K562 (cell line): ENCODE results near the gene SF3A2. TPM values are rescaled to one million over a fixed set of nuclear protein-coding genes. Genes with fewer than 3 reads are reported as not detected.

Experiments used
- CEBPG ChIP-seq, 3 experiments: fragments of 200-800 bp in 1 of 3; sonication (Bioruptor generic) in 1 of 3; sonication (generic) in 1 of 3; formaldehyde crosslinking in 1 of 3; IDR thresholded peaks in 2 of 3; conservative IDR thresholded peaks in 1 of 3; 2 replicates each; pipeline versions ENCODE4 v1.6.1 to v1.8.0; 2016 to 2022; ENCODE audit warnings: missing compliant biosample characterization in 2 of 3, missing genetic modification characterization in 2 of 3, mild to moderate bottlenecking in 1 of 3, missing genetic modification reagents in 1 of 3
- CREM ChIP-seq: IDR thresholded peaks from 2 replicates; pipeline ENCODE4 v1.6.1; 2014; ENCODE audit warnings: antibody characterized with exemption, low read depth
- KLF16 ChIP-seq: IDR thresholded peaks from 2 replicates; pipeline ENCODE4 v1.6.1; 2016; ENCODE audit warnings: antibody characterized with exemption
- PHF8 ChIP-seq: fragments of 200-600 bp; sonication (generic); IDR thresholded peaks from 2 replicates; pipeline ENCODE4 v1.6.1; 2012; ENCODE audit warnings: mixed run types, mild to moderate bottlenecking, inconsistent platforms, low read length, moderate library complexity, borderline replicate concordance
- RAD21 ChIP-seq, 2 experiments: fragments of 250-450 bp in 1 of 2; fragments of 450-650 bp in 1 of 2; sonication (Bioruptor Pico) in 1 of 2; formaldehyde crosslinking in 1 of 2; IDR thresholded peaks in 1 of 2; conservative IDR thresholded peaks in 1 of 2; 2 replicates each; pipeline versions ENCODE4 v1.4.0 to v1.8.0; 2020 to 2022; ENCODE audit warnings: mild to moderate bottlenecking in 2 of 2, moderate library complexity in 1 of 2
- TEAD4 ChIP-seq, 2 experiments: sonication (generic) in 1 of 2; formaldehyde crosslinking in 1 of 2; IDR thresholded peaks; 2 replicates each; pipeline versions ENCODE4 v1.6.1 to v1.8.0; 2012 to 2022; ENCODE audit warnings: borderline replicate concordance in 1 of 2, inconsistent platforms in 1 of 2, low read length in 1 of 2, mild to moderate bottlenecking in 1 of 2, missing genetic modification reagents in 1 of 2
- ZKSCAN1 ChIP-seq: fragments of 150-350 bp; IDR thresholded peaks from 2 replicates; pipeline ENCODE4 v1.6.1; 2016; ENCODE audit warnings: low read depth, low read length
- polyA plus RNA-seq, 8 experiments: library from polyadenylated mRNA; depleted of rRNA in 4 of 8; stranded (reverse) in 5 of 8; unstranded in 3 of 8; fragments of >200 nt; fragmentation: Nextera tagmentation in 2 of 8; fragmentation: Illumina TruSeq in 1 of 8; extraction: Ambion mirVana in 2 of 8; extraction: Trizol in 1 of 8; gene quantifications; 2 replicates each; pipeline versions ENCODE4 v1.2.1 to v1.2.3, GENCODE V29; 2011 to 2014; ENCODE audit warnings: inconsistent platforms in 1 of 8, missing spikeins in 1 of 8
- total RNA-seq, 7 experiments: library from RNA; depleted of rRNA in 6 of 7; stranded (reverse); fragments of >200 nt in 6 of 7; fragmentation: Illumina TruSeq in 2 of 7; extraction: Trizol in 2 of 7; gene quantifications; 2 replicates each; pipeline versions ENCODE4 v1.2.1 to v1.2.3, GENCODE V29; 2011 to 2021; ENCODE audit warnings: low replicate concordance in 1 of 7
- TF ChIP-seq, protein P1 (sequence below): fragments of 450-650 bp; IDR thresholded peaks from 2 replicates; pipeline ENCODE4 v1.6.1; 2017; ENCODE audit warnings: antibody characterized with exemption, mild to moderate bottlenecking
- TF ChIP-seq, protein P2 (sequence below): sonication (generic); formaldehyde crosslinking; IDR thresholded peaks from 2 replicates; pipeline ENCODE4 v1.8.0; 2022; ENCODE audit warnings: mild to moderate bottlenecking, missing genetic modification reagents
- TF ChIP-seq, protein P3 (sequence below), 3 experiments: IDR thresholded peaks in 2 of 3; conservative IDR thresholded peaks in 1 of 3; 2 replicates each; pipeline ENCODE4 v1.5.1; 2011 to 2012; ENCODE audit warnings: low read length in 3 of 3, mild to moderate bottlenecking in 3 of 3, control low read depth in 2 of 3, improper control_type of control experiment in 1 of 3, inconsistent platforms in 1 of 3, low read depth in 1 of 3, mixed read lengths in 1 of 3, moderate library complexity in 1 of 3; ENCODE audit not compliant: insufficient read depth in 2 of 3
- TF ChIP-seq, protein P4 (sequence below), 2 experiments: fragments of 450-650 bp; conservative IDR thresholded peaks; 2 replicates each; pipeline ENCODE4 v1.6.1; 2017; ENCODE audit warnings: mild to moderate bottlenecking in 2 of 2, moderate library complexity in 2 of 2

SF3A2 gene
- total and polyA plus RNA-seq, 9 of the 15 experiments (the other 6 are each of a cell fraction or from before 2014, with no cell fraction given): 0.17 to 194 (median 22.8) TPM

DNA sequence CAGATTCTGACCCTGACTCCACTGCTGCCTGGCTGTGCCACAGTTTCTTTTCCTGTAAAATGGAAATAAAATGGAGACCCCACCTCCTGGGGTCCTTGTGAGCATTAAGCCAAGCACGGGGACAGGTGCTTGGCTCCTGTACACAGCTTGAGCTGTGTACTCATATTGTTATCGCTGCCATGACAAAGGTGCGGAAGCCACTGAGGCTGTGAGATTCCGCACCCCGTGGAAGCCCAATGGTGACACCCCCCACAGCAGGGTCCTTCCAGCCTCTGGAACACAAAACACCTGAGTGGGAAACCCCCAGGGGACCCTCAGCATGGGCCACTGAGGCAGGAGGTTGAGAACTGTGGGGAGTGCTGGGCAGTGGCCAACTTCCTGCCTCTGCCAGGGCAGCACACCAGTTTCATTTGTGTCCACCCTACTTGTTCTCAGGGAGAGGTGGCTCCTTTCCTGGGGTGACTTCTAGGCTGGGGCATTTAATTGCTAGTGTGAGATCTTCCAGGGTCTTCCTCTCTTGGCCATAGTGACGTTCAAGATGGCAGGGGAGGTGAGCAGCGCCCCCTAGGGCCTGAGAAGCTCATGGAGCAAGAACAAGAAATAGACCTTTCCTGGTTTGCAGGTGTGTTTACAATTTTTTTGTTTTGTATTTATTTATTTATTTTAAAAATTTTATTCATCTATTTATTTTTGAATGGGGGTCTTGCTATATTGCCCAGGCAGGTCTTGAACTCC, 25.0 kb downstream of the SF3A2 start (continued):
- TF ChIP-seq, protein P1, sequence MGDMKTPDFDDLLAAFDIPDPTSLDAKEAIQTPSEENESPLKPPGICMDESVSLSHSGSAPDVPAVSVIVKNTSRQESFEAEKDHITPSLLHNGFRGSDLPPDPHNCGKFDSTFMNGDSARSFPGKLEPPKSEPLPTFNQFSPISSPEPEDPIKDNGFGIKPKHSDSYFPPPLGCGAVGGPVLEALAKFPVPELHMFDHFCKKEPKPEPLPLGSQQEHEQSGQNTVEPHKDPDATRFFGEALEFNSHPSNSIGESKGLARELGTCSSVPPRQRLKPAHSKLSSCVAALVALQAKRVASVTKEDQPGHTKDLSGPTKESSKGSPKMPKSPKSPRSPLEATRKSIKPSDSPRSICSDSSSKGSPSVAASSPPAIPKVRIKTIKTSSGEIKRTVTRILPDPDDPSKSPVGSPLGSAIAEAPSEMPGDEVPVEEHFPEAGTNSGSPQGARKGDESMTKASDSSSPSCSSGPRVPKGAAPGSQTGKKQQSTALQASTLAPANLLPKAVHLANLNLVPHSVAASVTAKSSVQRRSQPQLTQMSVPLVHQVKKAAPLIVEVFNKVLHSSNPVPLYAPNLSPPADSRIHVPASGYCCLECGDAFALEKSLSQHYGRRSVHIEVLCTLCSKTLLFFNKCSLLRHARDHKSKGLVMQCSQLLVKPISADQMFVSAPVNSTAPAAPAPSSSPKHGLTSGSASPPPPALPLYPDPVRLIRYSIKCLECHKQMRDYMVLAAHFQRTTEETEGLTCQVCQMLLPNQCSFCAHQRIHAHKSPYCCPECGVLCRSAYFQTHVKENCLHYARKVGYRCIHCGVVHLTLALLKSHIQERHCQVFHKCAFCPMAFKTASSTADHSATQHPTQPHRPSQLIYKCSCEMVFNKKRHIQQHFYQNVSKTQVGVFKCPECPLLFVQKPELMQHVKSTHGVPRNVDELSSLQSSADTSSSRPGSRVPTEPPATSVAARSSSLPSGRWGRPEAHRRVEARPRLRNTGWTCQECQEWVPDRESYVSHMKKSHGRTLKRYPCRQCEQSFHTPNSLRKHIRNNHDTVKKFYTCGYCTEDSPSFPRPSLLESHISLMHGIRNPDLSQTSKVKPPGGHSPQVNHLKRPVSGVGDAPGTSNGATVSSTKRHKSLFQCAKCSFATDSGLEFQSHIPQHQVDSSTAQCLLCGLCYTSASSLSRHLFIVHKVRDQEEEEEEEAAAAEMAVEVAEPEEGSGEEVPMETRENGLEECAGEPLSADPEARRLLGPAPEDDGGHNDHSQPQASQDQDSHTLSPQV: peak; percentile 70
- TF ChIP-seq ZKSCAN1 (no peak), CEBPG (CRISPR knock-in tag; IDR thresholded peaks at IDR 0.05) (0 out of 2 replicates have a peak, but pooled peaks have one; percentile 25), CEBPG (tag; conservative IDR thresholded peaks at IDR 0.05 in 1 of 2, IDR thresholded peaks at IDR 0.05 in 1 of 2) (no peak), CREM (0 out of 2 replicates have a peak, but pooled peaks have one; percentile 40), RAD21 (CRISPR knock-in tag; conservative IDR thresholded peaks at IDR 0.05 in 1 of 2, IDR thresholded peaks at IDR 0.05 in 1 of 2) (peak; percentile 18 to 42; a peak in 2 of 4 replicates), TEAD4 (IDR thresholded peaks at IDR 0.05; ENCODE audit: low read length) (no peak), TEAD4 (CRISPR knock-in tag; IDR thresholded peaks at IDR 0.05; ENCODE audit: borderline replicate concordance) (0 out of 2 replicates have a peak, but pooled peaks have one; percentile 21), PHF8 (no peak), KLF16 (0 out of 2 replicates have a peak, but pooled peaks have one; percentile 7)
- TF ChIP-seq, protein P2, sequence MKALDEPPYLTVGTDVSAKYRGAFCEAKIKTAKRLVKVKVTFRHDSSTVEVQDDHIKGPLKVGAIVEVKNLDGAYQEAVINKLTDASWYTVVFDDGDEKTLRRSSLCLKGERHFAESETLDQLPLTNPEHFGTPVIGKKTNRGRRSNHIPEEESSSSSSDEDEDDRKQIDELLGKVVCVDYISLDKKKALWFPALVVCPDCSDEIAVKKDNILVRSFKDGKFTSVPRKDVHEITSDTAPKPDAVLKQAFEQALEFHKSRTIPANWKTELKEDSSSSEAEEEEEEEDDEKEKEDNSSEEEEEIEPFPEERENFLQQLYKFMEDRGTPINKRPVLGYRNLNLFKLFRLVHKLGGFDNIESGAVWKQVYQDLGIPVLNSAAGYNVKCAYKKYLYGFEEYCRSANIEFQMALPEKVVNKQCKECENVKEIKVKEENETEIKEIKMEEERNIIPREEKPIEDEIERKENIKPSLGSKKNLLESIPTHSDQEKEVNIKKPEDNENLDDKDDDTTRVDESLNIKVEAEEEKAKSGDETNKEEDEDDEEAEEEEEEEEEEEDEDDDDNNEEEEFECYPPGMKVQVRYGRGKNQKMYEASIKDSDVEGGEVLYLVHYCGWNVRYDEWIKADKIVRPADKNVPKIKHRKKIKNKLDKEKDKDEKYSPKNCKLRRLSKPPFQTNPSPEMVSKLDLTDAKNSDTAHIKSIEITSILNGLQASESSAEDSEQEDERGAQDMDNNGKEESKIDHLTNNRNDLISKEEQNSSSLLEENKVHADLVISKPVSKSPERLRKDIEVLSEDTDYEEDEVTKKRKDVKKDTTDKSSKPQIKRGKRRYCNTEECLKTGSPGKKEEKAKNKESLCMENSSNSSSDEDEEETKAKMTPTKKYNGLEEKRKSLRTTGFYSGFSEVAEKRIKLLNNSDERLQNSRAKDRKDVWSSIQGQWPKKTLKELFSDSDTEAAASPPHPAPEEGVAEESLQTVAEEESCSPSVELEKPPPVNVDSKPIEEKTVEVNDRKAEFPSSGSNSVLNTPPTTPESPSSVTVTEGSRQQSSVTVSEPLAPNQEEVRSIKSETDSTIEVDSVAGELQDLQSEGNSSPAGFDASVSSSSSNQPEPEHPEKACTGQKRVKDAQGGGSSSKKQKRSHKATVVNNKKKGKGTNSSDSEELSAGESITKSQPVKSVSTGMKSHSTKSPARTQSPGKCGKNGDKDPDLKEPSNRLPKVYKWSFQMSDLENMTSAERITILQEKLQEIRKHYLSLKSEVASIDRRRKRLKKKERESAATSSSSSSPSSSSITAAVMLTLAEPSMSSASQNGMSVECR: peak; percentile 54; the same call in 1 of the 2 replicates
- TF ChIP-seq, protein P3, sequence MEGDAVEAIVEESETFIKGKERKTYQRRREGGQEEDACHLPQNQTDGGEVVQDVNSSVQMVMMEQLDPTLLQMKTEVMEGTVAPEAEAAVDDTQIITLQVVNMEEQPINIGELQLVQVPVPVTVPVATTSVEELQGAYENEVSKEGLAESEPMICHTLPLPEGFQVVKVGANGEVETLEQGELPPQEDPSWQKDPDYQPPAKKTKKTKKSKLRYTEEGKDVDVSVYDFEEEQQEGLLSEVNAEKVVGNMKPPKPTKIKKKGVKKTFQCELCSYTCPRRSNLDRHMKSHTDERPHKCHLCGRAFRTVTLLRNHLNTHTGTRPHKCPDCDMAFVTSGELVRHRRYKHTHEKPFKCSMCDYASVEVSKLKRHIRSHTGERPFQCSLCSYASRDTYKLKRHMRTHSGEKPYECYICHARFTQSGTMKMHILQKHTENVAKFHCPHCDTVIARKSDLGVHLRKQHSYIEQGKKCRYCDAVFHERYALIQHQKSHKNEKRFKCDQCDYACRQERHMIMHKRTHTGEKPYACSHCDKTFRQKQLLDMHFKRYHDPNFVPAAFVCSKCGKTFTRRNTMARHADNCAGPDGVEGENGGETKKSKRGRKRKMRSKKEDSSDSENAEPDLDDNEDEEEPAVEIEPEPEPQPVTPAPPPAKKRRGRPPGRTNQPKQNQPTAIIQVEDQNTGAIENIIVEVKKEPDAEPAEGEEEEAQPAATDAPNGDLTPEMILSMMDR (IDR thresholded peaks at IDR 0.05 in 2 of 3, conservative IDR thresholded peaks at IDR 0.05 in 1 of 3; ENCODE audit: insufficient read depth in 2 of 3, low read depth in 1 of 3, low read length in 3 of 3): peak; percentile 64 to 79 (median 74)
- TF ChIP-seq, protein P4, sequence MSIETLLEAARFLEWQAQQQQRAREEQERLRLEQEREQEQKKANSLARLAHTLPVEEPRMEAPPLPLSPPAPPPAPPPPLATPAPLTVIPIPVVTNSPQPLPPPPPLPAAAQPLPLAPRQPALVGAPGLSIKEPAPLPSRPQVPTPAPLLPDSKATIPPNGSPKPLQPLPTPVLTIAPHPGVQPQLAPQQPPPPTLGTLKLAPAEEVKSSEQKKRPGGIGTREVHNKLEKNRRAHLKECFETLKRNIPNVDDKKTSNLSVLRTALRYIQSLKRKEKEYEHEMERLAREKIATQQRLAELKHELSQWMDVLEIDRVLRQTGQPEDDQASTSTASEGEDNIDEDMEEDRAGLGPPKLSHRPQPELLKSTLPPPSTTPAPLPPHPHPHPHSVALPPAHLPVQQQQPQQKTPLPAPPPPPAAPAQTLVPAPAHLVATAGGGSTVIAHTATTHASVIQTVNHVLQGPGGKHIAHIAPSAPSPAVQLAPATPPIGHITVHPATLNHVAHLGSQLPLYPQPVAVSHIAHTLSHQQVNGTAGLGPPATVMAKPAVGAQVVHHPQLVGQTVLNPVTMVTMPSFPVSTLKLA (conservative IDR thresholded peaks at IDR 0.05): 0 out of 4 replicates have a peak, but pooled peaks of 1 of the 2 experiments have one; percentile 21
